Glomerular visceral epithelial cell (primary cell): ENCODE results near the gene RIPOR3.
A peak's percentile ranks its signal among the peaks of the same experiment; 100 is the strongest.
"Not testable (repeated sequence)": the region's sequence is repeated elsewhere in the genome, so short reads cannot be mapped to it uniquely, and the experiment has no call there.

ENCODE experiments used
- DNase-seq: peaks from one replicate; pipeline ENCODE4 v3.0.0-alpha.2; 2016; ENCODE audit errors: extremely low spot score

The RIPOR3 gene

DNA sequence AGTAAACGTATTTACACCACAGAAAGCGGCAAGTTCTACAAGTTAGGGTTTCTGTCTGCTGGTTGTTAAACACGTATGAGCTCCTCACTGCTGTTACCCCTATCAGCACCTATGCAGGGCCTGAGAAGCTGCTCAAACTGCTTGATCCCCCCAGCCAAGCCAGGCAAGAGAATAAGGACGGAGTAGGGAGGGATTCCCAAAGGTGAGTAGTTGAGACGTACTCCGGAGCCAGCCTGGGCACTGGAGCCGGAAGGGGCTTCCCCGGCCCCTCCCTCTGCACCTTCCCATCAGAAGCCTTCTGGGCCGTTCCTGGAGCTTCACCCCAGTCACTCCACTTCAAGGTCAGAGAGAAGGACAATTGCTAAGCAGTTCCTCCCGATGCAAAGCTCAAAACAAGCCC, 58.0 kb downstream of the RIPOR3 start:
- DNase-seq: no peak

DNA sequence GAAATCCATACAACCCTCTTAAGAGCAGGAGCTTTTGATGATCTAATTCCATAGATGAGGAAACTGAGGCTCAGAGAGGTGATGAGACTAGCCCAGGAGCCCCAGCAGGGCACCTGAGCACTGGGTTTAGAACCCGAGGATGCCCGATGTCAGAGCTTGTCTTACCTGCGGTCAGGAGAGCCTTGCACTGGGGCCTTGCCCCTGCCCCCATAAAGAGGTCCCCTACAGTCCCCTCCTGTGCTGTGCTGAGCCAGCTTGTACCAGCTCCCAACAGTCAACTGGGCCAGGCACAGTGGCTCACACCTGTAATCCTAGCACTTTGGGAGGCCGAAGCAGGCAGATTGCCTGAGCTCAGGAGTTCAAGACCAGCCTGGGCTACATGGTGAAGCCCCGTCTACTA, 58.6 kb downstream of the RIPOR3 start:
- no peak for DNase-seq

DNA sequence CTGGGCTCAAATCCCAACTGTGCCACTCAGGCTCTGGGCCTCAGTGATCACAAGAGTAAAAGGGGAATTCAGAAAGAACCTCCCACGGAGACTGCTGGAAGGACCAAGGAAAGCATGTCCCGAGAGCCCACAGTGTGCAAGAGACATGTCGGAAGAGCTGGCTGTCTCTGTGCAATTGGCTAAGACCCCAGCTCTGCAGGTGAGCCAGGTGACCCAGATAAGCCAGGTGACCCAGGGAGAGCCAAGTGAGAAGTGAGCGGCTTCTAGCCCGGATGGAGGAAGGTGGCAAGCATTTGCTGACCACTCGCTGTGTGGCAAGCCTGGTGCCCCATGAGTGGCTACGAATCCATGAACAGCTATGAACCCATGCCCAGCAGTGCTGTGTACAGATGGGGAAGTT, 59.1 kb downstream of the RIPOR3 start:
- DNase-seq: no peak

DNA sequence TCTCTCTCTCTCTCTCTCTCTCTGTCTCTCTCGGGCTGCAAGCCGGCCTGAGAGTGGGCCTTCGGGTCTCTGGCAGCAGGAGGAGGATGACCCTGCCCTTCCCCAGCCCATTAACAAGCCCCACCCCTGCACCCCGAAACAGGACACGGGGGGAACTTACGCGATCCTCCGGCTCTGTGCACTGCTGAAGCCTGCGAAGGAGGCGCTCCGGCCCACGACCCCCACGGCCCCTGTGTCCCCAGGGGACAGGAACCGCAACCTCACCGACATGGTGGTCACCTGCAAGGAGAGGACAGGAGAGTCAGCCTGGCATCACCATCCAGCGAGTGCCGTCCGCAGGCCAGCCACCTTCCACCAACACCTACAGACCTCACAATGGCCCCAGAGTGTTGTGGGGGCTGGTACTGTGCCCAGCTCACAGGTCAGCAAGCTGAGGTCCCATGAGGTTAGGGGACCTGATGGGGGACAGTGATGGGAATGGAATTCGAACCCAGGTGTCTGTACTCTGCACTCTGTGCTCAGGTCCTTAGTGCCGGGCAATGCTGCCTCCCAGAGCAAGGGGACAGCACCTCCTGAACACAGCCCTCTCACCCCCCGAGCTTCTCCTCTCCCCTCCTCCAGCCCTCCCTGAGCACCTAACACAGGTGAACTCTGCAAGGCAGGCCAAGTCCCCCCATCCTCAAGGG, 60.6 kb downstream of the RIPOR3 start:
- no peak for DNase-seq

DNA sequence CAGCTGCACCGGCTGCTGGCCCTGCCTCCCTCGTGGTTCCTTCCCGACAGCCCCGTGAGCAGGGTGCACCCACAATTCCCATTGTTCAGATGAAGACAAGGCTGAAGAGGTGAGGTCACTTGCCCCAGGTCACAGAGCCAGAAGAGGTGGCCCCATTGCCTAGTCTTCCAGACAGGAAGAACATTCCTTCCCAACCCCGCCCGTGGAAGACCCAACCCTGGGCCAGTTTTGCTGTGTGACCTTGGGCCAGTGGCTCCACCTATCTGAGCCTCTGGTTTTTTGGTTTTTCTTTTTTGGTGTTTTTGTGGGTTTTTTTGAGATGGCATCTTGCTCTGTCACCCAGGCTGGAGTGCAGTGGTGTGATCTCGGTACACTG, 61.7 kb downstream of the RIPOR3 start:
- DNase-seq: no peak

DNA sequence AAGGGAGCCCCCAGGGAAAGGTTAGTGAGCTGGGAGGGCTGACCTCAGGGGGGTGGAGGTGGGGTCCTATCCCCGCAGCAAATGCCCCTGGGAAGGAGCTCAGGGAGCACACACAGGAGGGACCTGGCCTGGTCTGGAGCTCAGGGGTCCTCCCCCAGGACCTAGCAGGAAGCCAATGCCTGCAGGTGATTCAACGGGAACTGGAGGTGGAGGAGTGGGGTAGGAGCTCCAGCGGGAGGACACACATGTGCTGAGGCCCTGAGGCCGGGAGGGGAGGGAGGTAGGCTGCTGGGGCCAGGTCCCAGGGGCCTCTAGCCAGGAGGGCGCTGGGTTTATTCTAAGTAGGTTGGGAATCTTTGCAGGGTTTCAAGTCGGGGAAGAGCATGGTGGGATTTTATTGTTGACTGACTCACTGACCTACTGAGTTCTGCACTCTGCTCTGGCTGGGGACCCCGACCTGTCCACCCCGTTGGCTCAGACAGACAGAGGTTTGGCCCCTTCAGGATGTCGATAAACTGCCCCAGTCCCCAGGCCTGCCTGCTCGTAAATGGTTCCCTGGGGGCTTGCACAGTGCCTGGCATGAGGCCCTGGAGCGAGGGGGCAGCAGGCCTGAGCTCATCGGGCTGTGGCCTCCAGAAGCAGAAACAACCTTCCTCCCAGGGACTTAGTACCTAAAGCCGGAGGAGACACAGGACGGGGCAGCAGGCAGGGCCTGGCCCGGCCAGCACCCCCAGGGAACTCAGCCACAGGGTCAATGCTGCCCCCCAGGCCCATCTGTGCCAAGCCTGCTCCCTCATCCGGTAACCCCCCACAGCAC, 62.3 kb downstream of the RIPOR3 start:
- DNase-seq: no peak

DNA sequence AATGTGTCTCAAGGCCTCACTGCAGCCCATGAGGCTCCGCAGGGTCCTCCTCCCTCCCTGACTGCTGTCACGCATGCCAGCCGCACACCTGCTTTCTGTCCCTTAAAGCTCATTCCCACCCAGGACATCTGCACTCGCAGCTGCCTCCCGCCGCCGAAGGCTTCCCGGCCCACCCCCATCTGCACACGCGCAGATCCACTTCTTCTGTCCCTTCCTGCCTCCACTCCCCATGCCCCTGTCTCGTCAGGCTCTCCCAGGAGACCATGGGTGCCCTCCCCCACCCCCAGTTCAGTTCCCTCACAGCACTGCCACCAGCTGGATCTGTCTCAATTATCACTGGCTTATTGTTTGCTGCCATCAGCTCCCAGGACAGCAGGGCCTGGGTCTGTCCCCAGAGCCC, 63.0 kb downstream of the RIPOR3 start:
- DNase-seq: no peak

DNA sequence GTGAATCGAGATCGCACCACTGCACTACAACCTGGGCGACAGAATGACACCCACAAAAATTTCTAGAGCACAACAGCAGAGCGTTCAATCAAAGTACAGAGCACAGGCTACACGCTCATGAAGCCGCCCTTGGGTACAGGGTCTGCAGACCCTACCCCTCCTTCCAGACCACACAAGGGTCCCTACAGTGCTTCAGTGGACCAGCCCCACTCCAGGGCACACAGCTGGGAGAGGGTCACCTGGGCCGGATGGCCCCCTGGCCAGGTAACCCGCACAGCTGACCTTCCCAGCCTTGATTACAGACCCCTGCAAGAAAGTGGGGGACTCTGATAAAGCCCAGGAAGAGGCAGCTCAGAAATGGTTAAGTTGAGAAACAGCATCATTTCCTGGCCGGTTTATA, 63.6 kb downstream of the RIPOR3 start:
- no peak for DNase-seq

DNA sequence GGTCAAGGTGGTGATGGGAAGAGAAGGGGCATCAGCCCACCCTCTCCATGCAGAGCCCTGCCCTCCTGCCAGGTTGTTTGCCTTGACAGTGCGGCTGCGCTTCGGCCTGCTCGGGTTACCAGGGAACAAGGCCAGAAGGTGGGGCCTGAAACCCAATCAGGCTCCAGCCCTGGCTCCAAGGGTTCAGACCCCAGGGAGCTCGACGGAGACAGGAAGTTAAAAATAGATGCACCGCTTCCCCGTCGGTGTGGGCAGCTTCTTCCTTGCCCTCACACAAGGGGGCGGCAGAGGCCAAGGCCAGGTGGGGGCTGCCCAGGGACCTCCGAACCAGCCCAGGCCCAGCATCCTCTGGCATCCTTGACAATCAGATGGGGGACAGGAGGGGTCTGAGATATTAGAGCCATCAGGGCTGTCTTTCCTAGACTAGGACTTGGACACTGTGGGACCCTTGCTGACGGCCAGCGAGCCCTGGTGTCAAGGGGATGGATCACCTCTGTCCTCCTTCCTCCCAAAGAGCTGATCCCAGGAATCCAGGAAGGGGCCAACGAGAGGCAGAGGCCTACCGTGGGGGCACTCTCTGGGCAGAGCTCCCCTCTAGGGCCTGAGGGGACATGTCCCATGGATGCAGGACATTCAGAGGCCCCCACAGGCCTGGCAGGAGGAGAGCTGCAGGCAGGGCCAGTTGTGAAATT, 65.2 kb downstream of the RIPOR3 start:
- peak; percentile 47 for DNase-seq

DNA sequence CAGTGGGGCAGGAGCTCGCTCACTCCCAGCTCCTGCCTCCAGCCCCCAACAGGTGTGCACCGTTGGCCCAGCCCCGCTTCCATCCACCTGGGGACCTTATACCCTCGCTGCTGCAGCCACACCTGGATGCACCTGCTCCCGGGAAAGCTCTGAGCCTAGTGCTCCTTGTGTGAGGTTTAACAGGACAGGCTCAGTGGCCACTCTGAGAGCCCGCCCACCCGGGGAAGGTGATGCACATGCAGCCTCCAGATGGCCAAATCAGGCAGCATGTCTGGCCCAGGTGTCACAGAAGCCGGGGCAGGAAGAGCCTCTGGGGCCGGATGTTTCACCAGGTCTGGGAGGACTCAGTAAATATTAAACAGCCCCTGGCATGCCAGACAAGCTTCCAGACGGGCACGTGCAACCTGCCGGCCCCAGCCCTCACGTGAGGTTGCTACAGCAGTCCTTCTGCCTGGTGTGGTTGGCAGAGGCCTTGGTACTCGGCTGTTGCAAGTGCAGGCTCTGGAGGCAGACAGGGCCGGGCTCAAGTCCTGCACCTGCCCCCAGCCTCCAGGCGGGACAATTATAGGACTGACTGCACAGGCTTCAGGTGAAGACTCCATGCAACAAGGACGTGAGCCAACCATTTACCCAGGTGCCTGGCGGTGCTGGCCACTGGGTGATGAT, 66.9 kb downstream of the RIPOR3 start:
- peak; percentile 69 for DNase-seq

DNA sequence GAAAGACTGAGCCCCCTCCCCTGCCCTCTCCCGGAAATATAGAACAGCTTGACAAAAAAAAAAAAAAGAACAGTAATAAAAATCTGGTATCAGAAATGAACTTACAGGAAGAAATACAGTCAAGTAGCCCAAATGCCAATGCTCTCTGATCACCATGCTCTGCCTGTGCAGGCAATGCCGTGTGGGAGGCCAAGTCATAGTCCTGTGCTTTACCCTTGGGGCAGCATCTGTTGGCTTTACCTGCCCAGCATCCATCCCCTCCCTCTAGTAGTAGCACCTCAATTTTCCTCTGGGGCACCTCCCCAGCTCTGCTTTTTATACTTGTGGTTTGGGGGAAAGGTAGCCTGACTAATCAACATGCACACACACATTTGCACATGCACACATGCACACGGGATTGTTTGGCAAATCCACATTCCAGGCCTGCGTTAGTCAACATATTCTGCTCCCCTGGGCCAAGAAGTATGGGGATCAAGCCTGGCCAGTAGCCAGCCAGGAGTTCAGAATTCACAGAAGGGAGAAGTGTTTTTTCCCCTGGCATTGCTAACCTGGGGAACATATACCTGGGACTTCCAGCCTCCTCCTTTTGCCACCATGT, 70.2 kb downstream of the RIPOR3 start:
- DNase-seq: no peak

DNA sequence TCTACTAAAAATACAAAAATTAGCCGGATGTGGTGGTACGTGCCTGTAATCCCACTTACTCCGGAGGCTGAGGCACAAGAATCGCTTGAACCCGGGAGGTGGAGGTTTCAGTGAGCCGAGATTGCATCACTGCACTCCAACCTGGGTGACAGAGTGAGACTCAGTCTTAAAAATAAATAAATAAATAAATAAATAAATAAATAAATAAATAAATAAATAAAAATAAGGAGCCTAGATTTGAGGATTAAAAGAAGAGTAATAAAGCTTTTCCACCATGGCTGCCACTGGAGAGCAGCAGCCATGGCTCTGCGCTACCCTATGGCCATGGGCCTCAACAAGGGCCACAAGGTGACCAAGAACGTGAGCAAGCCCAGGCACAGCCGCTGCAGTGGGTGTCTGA, 70.9 kb downstream of the RIPOR3 start:
- DNase-seq: not testable (repeated sequence)

DNA sequence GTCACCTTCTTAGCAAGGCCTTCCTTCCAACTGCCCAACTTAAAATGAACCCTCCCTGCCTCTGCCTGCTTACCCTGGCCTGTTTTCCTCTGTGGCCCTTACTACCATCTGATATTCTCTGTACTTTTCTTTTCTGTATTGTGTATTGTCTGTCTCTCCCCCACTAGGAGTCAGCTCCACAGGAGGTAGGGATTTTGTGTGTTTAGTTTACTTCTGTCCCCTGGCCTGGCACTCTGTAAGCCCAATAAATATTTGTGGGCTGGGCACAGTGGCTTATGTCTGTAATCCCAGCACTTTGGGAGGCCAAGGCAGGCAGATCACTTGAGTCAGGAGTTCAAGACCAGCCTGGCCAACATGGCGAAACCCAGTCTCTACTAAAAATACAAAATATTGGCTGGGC, 72.8 kb downstream of the RIPOR3 start:
- no peak for DNase-seq

DNA sequence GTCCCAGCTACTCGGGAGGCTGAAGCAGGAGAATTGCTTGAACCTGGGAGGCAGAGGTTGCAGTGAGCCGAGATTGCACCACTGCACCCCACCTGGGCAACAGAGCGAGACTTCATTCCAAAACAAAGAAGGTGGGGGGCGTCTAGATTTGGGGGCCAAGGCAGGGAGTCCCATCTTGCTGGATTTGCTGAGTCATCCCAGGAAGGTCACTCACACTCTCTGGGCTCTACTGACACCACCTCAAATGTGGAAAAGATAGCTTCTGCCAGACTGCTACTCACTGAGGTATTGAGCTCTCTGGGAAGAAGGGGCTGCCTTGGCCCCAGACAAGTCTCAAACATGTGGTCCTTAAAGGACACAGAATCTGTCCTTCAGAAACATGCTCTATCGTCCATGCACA, 74.3 kb downstream of the RIPOR3 start:
- DNase-seq: no peak

DNA sequence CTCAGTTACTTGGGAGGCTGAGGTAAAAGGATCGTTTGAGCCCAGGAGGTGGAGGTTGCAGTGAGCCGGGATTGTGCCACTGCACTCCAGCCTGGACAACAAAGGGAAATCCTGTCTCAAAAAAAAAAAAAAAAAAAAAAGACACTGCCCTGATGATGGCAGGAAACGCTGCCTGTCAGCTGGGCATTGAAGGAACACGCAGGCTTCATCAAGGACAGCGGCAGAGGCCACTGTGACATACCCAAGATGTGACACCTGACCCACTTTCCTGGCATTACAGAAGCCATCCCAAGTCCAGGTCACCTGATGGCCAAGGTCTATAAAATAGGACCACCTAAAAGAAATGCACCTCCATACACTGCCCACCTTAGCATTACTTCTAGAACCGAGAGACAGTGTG, 75.9 kb downstream of the RIPOR3 start:
- no peak for DNase-seq

DNA sequence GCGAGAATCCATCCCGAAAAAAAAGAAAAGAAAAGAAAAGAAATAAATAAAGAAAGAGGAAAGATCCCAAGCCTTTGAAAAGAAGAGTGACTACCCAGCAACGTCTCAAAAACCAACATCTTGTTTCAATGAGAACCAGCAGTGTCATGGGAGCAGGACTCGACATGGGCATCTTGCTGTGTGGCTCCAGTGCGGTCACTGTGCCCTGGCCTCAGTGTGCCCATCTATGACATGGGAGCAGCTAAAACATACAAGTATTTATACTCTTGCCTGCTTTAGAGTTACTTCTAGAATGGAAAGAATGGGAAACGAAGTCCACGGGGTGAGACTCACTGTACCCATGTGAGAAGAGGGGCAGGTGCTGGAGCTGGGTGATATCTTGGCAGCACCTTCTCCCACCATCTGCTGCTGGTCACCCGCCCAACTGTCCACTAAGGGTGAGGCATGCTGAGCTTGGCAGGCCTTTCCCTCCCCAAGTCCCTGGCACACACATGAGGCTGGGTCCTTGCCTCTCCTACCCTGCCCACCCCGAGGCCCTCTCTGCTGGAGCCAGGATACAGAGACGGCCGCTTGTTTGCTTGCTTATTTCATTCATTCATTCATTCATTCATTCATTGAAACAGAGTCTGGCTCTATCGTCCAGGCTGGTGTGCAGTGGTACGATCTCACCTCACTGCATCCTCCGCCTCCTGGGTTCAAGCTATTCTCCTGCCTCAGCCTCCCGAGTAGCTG, 77.7 kb downstream of the RIPOR3 start:
- no peak for DNase-seq

DNA sequence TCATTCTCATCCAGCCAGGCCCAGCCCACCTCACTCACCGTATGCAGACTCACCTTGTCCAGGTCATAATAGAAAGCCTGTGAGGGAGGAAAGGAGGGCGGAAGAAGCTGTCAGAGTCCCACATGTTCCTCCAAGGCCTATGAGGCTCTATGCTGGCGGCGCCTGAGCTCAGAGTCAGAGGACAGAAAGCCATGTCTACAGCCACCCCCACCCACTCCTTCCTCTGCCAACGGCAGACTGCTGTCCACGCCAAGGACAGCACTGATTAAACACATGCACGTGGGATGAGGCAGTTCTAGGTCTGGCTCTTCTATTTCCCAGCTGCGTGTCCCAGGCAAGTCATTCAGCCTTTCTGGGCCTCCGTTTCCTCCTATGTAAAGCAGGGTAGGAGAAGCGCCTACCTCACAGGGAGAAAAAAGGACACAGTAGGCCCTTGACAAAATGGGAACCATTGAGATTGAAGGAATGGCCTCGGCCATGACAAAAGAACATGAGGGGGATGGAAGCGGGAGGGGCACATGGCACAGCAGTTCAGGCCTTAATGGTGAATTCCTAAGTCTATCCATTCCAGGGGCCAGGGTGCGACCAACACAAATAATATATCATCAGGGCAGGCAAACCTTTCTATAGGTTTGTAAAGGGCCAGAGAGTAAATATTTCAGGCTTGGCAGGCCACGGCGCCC, 80.1 kb downstream of the RIPOR3 start:
- no peak for DNase-seq

DNA sequence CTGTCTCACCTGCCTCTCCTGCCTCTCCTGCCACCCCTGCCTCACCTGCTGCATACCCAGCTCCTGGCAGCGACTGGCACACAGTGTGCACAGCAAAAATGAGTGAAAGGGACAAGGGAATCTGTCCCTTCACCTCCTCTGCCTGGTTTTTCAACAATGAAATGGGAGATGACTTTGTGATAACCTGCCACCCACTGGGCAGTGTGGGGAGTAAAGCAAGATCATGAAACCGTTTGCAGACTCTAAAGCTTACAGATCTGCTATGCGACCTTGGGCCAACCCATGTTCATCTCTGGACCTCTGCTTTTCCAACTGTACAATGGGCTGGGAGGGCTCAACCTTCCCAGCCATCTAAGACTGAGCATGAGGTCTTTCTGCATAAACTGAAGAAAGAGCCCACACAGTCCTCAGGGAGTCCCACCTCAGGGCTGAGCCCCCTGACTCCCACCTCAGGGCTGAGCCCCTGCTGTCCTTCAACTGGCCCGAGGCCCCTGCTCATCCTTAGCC, 81.1 kb downstream of the RIPOR3 start:
- DNase-seq: no peak

DNA sequence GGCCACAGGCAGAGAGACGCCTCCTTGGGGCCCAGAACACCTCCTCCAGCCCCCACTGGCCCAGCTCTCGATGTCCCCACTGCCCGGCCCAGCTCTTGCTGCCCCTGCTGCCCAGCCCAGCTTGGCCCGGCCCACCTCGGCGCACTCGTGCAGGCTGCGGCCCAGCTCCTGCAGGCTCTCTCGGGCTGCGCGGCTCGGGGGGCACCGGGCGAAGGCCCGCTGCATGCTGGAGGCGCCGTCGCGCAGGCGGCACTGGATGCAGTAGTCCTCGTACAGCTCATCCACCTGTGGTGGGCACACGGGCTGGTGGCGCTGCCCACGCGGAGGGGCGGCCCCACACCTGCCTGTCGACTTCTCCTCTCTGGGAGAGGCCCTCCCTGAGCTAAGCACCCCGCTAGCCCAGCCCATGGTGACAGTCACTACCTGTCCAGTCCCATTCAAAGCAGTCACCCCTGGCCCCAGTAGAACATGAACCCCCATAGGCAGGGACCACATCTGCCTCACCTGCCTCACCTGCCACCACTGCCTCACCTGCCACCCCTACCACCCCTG, 81.8 kb downstream of the RIPOR3 start:
- DNase-seq: no peak

DNA sequence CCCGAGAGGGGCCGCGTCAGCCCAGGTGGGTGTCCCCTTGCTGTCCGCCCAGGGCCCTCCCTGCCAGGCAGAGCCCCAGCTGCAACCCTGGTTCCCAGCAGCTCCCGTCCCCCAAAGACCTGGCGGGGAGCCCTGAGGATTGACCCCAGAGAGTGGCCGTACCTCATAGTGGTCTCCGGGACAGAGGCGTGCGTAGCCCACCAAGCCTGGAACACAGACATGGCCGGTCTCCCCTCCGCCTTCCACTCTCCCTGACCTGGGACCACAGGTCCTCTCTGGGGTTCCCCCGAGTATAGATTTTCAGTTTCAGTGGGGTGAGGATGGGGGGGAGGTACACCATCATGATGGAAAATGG, 82.6 kb downstream of the RIPOR3 start:
- no peak for DNase-seq
